Heart left ventricle (tissue), 13 donors: ENCODE data around the gene GABARAPL2.

Source experiments
- POLR2A ChIP-seq, 2 donors: fragments of 450-650 bp; IDR thresholded peaks; one replicate each; pipeline ENCODE4 v1.6.1; 2017; ENCODE audit warnings: antibody characterized with exemption in 2 of 2, mild to moderate bottlenecking in 2 of 2, moderate library complexity in 2 of 2
- TF ChIP-seq, protein P1 (sequence below), 12 donors: fragments of 200-600 bp; sonication (generic) in 4 of 12; IDR thresholded peaks; one replicate each; pipeline versions ENCODE4 v1.5.0 to v1.8.0; 2018 to 2022; ENCODE audit warnings: antibody characterized with exemption in 12 of 12, mild to moderate bottlenecking in 5 of 12
- donor health status: ischemic (EF 13 %, LVEDD 7.1; RV severe dilation, severe dysfunction).
- donor health status: DM: no; HTN: yes; CAD: no.
- donor health status: DM: no; HTN: no; CAD: no.
- donor health status: ischemic (EF 25% LVEDD 6.9; RV normal size, moderate dysfunction).
- donor health status: ischemic (EF 25% LVEDD 5.7; RV mildly dilated, moderate dysfunction).
- donor health status: ischemic (EF 35%, LVEDD 5.7; RV mildly dilated, moderate dysfunction).
- donor health status: nonischemic (EF 11% LVEDD 7.7; RV severe dilation, severe dysfunction).
- donor health status: DM: yes; HTN: yes; CAD: no.
- donor health status: PGD.
- donor health status: ischemic (EF 29% LVEDD 5.4; RV normal size, mild dysfunction).
- donor health status: nonischemic (EF 23%, LVEDD 6.1; RV moderate dilation, normal function).

- no peak for TF ChIP-seq POLR2A (IDR thresholded peaks at IDR 0.05)
- TF ChIP-seq, protein P1, sequence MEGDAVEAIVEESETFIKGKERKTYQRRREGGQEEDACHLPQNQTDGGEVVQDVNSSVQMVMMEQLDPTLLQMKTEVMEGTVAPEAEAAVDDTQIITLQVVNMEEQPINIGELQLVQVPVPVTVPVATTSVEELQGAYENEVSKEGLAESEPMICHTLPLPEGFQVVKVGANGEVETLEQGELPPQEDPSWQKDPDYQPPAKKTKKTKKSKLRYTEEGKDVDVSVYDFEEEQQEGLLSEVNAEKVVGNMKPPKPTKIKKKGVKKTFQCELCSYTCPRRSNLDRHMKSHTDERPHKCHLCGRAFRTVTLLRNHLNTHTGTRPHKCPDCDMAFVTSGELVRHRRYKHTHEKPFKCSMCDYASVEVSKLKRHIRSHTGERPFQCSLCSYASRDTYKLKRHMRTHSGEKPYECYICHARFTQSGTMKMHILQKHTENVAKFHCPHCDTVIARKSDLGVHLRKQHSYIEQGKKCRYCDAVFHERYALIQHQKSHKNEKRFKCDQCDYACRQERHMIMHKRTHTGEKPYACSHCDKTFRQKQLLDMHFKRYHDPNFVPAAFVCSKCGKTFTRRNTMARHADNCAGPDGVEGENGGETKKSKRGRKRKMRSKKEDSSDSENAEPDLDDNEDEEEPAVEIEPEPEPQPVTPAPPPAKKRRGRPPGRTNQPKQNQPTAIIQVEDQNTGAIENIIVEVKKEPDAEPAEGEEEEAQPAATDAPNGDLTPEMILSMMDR (IDR thresholded peaks at IDR 0.05) = no peak
Measured at GRCh38 chr16:75579281-75579834, 13.2 kb downstream of the GABARAPL2 start.
